HL-60/S4 treated with phorbol 12-myristate 13-acetate at 8.2 ng/mL for 4 days and 3 days (cell line): ENCODE measurements around the gene OXA1L.
"Not testable (repeated sequence)": the region's sequence is repeated elsewhere in the genome, so short reads cannot be mapped to it uniquely, and the experiment has no call there.

Experiments used
- in situ Hi-C: fragments of 300-500 bp; cut with MboI; formaldehyde crosslinking; loops from 2 replicates; pipeline ENCODE4 v1.15.0; 2022; ENCODE audit warnings: low sequenced_read_pairs

The OXA1L gene

GRCh38 chr14:22766457-22767322 is at the start of gene OXA1L:
Gene OXA1L (plus strand): TSS chr14:22766688. CDS start chr14:22766702, 14 bp downstream.
- in situ Hi-C loops = no loop called here

GRCh38 chr14:22718091-22718490 is 48.4 kb upstream of the OXA1L start:
- in situ Hi-C loops = no loop called here

GRCh38 chr14:22721213-22721612 is 45.3 kb upstream of the OXA1L start:
- in situ Hi-C loops = no loop called here

- in situ Hi-C loops = no loop called here
Observed at GRCh38 chr14:22723815-22724214, 42.7 kb upstream of the OXA1L start.

- in situ Hi-C loops = not testable (repeated sequence)
Observed at GRCh38 chr14:22724847-22725246, 41.6 kb upstream of the OXA1L start.

- in situ Hi-C loops = not testable (repeated sequence)
Observed at GRCh38 chr14:22725374-22725773, 41.1 kb upstream of the OXA1L start.

GRCh38 chr14:22726012-22726411 is 40.5 kb upstream of the OXA1L start:
- in situ Hi-C loops = no loop called here

GRCh38 chr14:22732062-22732461 is 34.4 kb upstream of the OXA1L start:
- in situ Hi-C loops = not testable (repeated sequence)

GRCh38 chr14:22733829-22734228 is 32.7 kb upstream of the OXA1L start:
- in situ Hi-C loops = no loop called here

- in situ Hi-C loops = no loop called here
Observed at GRCh38 chr14:22735096-22735495, 31.4 kb upstream of the OXA1L start.

- in situ Hi-C loops = not testable (repeated sequence)
Observed at GRCh38 chr14:22736384-22736783, 30.1 kb upstream of the OXA1L start.

- in situ Hi-C loops = no loop called here
Observed at GRCh38 chr14:22737052-22737451, 29.4 kb upstream of the OXA1L start.

- in situ Hi-C loops = no loop called here
Observed at GRCh38 chr14:22739423-22739822, 27.1 kb upstream of the OXA1L start.

GRCh38 chr14:22740020-22740419 is 26.5 kb upstream of the OXA1L start:
- in situ Hi-C loops = no loop called here

- in situ Hi-C loops = no loop called here
Observed at GRCh38 chr14:22747769-22748168, 18.7 kb upstream of the OXA1L start.

- in situ Hi-C loops = no loop called here
Observed at GRCh38 chr14:22748206-22748605, 18.3 kb upstream of the OXA1L start.

GRCh38 chr14:22748631-22749068 is 17.8 kb upstream of the OXA1L start:
- in situ Hi-C loops = no loop called here

- in situ Hi-C loops = no loop called here
Observed at GRCh38 chr14:22752422-22752821, 14.1 kb upstream of the OXA1L start.

- in situ Hi-C loops = no loop called here
Observed at GRCh38 chr14:22753586-22753985, 12.9 kb upstream of the OXA1L start.

- in situ Hi-C loops = not testable (repeated sequence)
Observed at GRCh38 chr14:22757972-22758650, 8.4 kb upstream of the OXA1L start.

GRCh38 chr14:22761734-22762133 is 4.8 kb upstream of the OXA1L start:
- in situ Hi-C loops = no loop called here

- in situ Hi-C loops = no loop called here
Observed at GRCh38 chr14:22764382-22764781, 2.1 kb upstream of the OXA1L start.
